GM10266 (cell line): ENCODE results near the gene STX10.

Source experiments
- DNase-seq: peaks from one replicate; pipeline ENCODE4 v3.0.0; 2012; ENCODE audit errors: extremely low spot score
- CTCF ChIP-seq: IDR thresholded peaks from 2 replicates; pipeline ENCODE4 v1.5.1; 2012; ENCODE audit warnings: mild to moderate bottlenecking, low read depth; ENCODE audit not compliant: control insufficient read depth, insufficient read depth; ENCODE audit errors: missing control alignments

STX10 gene

GRCh38 chr19:13122275-13122878 lies 27.8 kb downstream of the STX10 start:
- DNase-seq, result no peak
- no peak for TF ChIP-seq CTCF

- no peak for DNase-seq
- TF ChIP-seq CTCF, result no peak
These were observed 28.5 kb downstream of the STX10 start for GRCh38 chr19:13121551-13122274.

GRCh38 chr19:13120817-13121216 lies 29.4 kb downstream of the STX10 start:
- no peak for TF ChIP-seq CTCF

GRCh38 chr19:13120031-13120430 lies 30.1 kb downstream of the STX10 start:
- no peak for TF ChIP-seq CTCF
- no peak for DNase-seq

More at GRCh38 chr19:13120817-13121216, 29.4 kb downstream of the STX10 start:
- DNase-seq, result no peak

GRCh38 chr19:13119627-13120026 lies 30.5 kb downstream of the STX10 start:
- TF ChIP-seq CTCF, result no peak
- DNase-seq, result no peak

- peak; percentile 76 for DNase-seq
- TF ChIP-seq CTCF, result no peak
These were observed 31.6 kb downstream of the STX10 start for GRCh38 chr19:13118424-13119193.
